GM21360 (cell line): Measurements from ENCODE around the gene RDH16.
"Not testable (repeated sequence)": the region's sequence is repeated elsewhere in the genome, so short reads cannot be mapped to it uniquely, and the experiment has no call there.

Experiments used
- ATAC-seq: cut with Tn5 transposase; IDR thresholded peaks from one replicate; pipeline ENCODE4 v1.9.1; 2021; ENCODE audit warnings: mild to moderate bottlenecking, moderate library complexity; ENCODE audit not compliant: unreplicated experiment

Gene RDH16

DNA sequence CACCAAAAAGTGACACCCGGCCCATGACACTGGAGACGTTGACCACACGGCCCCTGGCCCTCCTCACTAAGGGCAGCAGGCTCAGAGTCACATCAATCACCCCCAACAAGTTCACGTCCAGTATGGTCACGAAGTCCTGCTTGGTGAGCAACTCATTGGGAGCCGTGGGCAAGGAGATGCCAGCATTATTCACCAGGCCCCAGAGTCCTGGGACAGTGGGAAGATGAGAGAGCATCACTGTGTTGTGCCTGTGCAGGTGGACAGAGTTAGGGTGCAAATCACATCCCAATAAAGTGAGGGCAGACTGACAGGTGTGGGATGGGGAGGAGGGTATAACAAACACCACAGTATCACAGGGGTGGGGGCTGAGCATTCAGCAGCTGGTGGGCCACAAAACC is 2.5 kb downstream of the RDH16 start:
- ATAC-seq, result no peak

DNA sequence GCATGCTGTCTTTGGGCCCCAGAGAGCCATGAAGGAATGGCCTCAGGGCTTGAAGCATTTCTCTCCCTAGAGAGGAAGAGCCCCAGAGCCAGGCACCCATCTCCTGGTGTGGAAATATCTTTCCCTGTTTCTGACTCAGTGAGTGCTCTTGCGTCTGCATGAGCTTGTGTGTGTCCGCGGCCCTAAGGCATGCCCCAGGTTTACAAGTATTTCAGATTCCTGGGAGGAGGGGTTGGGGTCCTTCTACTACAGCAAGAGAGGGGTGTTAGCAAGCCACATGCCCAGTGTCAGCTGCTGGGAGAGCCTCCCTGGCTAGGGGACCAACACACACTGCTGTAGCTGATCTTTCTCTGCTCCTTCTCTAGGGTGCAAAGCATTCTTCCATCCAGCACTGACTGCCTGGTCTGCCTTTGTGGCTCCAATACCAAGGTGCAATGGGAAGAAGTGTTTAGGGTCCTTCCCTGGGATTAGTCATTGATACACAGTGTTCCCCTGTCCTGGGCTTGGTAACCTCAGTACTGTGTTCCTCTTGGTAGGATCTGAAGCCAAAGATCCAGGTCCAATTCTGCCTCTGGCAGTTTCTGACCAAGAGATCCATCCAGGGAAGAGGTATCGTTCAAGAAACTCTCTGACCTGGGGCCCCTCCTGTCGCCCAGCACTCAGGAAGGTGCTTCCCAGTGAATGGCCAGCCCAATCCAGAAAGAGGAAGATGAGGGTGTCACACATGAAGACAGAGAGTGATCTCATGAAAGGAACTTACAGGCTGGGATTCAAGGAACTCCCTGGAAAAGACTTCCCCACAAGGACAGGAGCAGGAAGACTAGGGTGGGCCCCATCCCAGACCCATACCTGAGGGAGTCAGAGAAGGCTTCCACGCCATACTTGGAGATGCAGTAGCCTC is 3.1 kb downstream of the RDH16 start:
- ATAC-seq, result no peak

GRCh38 chr12:56953314-56953713 is 4.1 kb downstream of the RDH16 start:
- no peak for ATAC-seq

DNA sequence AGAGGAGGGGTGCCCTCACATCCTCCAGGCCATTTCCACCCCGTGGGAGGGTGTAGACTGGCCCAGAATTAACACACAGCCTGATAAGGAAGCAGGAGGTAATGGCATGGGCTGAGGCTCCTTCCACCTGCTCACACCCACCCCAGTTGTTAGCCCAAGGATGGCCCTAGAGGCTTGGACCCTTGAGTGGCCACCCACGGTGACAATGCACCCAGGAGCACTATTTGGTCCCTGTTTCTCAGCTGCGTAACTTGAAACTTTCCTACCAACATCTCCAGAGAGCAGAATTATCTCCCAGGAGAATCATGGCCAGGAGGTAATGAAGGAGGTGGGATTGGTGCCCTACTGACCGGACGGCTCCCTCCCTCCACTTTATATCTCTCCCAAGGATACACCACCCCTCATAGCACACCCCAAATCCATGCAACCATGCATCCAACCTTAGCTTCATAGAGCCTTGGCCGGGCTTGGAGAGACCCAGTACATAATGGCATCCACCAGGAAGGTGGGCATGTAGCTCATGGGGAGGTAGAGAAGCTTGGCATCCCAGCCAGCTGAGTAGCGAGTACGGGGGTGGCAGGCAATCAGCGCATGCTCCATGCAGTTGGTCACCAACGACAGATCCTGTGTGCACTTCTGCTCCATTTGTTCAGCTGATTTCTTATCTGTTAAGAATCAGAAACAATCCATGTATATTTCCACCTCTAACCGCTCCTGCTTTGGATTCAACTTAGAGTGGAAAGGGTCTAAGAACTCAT is 5.6 kb downstream of the RDH16 start:
- no peak for ATAC-seq

DNA sequence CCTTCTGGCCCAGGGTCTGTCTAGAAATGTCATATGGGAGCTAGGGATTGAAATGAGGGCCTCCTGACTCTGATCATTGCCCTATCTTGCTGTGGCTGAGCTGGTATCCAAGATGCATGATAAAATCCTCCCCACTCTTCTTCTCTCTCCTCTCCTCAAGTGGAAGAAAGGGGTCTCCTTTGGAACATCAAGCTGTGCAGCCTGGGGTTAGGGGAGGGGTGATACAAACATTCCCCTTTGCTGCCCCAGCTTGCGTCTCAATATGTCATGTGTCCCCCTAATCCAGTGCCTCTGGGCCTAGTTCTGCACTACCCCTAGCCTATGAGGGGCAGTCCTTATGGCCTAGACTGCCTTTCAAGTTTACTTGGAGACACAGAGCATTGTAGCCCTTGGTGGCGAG is 8.5 kb downstream of the RDH16 start:
- no peak for ATAC-seq

- ATAC-seq, result no peak
These were observed 9.0 kb downstream of the RDH16 start for GRCh38 chr12:56948457-56948777.

DNA sequence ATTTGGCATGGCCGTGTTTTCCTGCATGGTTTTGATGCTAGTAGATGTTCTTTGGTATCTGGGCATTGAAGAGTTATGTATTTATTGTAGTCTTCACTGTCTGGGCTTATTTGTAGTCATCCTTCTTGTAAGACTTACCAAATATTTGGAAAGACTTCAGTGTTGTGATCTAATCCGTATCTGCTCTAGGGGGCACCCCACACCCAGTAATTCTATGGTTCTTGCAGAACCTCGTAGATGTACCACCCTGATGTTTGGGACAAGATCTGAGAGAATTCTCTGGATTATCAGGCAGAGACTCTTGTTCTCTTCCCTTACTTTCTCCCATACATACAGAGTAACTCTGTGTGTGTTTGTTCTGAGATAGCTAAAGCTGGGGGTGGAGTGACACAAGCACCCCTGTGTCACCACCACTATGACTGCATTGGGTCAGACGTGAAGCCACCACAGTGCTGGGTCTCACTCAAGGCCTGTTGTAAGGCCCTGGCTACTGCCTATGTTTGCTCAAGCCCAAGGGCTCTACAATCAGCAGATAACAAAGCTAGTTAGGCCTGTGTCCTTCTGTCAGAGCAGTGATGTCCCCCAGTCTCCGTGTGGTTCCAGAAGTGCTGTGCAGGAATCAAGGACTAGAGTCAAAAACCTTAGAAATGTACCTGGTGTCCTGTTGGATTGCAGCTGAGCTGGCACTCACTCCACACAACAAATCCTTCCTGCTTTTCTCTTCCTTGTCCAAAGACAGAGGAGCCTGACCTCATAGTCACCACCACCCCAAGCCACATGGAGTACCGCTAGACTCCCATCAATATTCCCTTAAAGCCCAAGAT is 9.6 kb downstream of the RDH16 start:
- ATAC-seq, result no peak

DNA sequence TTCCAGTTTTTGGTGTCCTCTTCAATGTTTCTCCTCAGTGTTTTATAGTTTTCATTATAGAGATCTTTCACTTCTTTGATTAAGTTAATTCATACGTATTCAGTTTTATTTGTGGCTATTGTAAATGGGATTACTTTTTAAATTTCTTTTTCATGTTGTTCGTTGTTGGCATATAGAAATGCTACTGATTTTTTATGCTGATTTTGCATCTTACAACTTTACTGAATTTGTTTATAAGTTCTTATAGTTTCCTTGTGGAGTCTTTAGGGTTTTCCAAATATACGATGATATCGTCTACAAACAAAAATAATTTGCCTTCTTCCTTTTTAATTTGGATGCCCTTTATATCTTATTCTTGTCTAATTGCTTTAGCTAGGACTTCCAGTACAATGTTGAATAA is 13.5 kb downstream of the RDH16 start:
- no peak for ATAC-seq

DNA sequence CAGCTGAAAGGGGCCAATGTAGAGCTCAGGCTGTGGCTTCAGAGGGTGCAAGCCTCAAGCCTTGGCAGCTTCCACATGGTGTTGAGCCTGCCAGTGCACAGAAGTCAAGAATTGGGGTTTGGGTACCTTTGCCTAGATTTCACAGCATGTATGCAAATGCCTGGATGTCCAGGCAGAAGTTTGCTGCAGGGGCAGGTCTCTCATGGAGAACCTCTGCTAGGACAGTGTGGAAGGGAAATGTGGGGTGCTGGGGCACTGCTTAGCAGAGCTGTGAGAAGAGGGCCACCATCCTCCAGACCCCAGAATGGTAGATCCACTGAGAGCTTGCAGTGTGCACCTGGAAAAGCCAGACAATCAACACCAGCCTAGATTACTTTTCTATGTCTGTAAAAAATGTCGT is 14.0 kb downstream of the RDH16 start:
- not testable (repeated sequence) for ATAC-seq

GRCh38 chr12:56941299-56942017 is 15.9 kb downstream of the RDH16 start:
- ATAC-seq, result peak; percentile 63

DNA sequence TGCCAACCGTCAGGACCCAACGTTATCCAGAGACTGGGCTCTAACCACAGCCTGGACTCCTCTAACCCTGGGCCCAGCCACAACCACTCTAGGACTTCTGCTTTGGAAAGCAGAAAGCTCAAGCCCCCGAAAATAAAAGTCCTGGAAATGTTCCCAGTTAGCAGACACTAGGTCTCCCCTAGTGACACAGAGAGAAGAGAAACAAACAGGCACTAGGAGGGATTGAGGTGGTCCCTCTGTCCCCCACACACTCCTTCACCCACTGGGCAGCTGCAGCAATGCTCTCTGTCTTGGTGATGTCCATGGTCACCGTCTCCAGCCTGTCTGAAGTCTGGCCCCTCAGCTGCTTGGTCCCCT is 16.5 kb downstream of the RDH16 start:
- ATAC-seq, result not testable (repeated sequence)

DNA sequence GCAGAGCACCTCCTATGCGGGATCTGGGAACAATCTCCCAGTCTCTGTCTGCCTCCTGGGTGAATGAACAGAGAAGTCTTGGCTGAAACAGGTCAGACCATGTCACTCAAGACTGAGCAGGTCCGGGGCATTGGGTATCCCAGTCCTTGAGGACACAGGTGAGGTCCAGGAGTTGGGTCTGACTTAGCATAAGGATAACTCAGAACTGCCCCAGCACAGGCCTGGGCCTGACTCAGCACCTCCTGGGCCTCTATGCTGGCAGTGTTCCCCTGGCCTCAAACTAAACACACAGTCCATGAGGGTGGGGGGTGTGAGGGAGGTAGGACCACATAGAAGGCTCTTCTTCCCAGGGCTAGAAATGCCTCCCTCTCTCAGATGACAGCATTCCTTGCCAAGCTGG is 21.7 kb downstream of the RDH16 start:
- ATAC-seq, result no peak

- ATAC-seq, result no peak
These were observed 22.3 kb downstream of the RDH16 start for GRCh38 chr12:56935157-56935556.

- no peak for ATAC-seq
These were observed 23.4 kb downstream of the RDH16 start, which contains the start of gene SDR9C7 for GRCh38 chr12:56933826-56934625. SDR9C7 (minus strand) TSS chr12:56934408; CDS start chr12:56934261, 147 bp downstream.

DNA sequence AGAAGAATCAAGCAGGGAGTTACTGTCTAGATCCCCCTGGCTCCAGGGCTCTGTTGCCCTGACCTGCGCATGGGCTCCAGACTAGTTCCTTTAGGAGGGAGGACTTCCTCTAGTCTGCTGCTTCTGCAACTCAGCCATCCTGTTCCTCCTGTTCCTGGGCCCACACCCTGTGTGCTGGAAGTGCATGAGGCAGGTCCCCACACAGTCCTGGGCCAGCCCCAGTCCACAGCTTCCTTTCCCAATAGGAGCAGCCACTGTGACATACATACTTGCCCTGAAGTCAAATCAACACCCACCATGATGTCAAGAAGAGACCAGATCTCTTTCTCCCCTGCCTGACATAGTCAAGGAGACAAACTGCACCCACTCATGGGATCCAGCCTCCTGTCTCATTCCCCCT is 24.5 kb downstream of the RDH16 start:
- ATAC-seq, result no peak

DNA sequence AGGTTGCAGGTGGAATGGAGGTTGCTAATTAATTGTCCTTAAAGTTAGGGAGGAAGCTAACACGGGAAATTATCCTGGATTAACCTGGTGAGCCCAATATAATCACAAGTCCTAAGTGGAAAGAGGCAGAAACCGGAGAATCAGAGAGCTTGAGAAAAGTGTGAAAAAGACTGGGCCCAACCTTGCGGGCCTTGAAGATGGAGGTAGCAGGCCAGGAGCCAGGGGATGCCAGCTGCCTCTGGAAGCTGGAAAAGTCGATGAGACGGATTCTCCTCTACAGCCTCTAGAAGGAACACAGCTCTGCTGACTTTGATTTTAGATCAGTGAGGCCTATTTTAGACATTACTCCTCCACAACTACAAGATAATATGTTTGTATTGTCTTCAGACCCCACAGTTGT is 25.3 kb downstream of the RDH16 start:
- ATAC-seq, result no peak

- ATAC-seq, result no peak
These were observed 25.9 kb downstream of the RDH16 start for GRCh38 chr12:56931474-56931978.

- ATAC-seq, result no peak
These were observed 27.2 kb downstream of the RDH16 start for GRCh38 chr12:56930241-56930640.

DNA sequence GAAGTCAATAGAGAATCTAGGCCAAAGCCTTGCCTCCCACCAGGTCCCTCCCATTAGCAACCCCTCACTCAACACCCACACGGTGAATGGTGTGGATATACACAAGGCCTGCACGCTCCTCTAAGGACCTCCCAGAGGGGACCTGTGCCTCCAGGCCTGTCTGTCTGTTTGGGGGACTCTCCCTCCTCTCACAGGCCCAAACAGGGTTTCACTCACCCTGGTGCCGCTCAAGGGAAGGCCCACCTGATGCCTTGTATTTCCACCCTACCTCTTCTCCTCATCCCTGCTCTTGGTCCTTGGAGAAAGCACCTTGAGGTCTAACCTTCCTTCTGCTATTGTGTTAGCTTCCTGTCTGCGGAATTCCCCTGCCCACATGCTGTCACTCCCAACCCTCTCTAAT is 27.6 kb downstream of the RDH16 start:
- no peak for ATAC-seq

GRCh38 chr12:56928262-56928661 is 29.1 kb downstream of the RDH16 start:
- no peak for ATAC-seq
